ENCODE data around the gene ANKS1A.
"Not testable (repeated sequence)": the region's sequence is repeated elsewhere in the genome, so short reads cannot be mapped to it uniquely, and the experiment has no call there.

Gene ANKS1A

DNA sequence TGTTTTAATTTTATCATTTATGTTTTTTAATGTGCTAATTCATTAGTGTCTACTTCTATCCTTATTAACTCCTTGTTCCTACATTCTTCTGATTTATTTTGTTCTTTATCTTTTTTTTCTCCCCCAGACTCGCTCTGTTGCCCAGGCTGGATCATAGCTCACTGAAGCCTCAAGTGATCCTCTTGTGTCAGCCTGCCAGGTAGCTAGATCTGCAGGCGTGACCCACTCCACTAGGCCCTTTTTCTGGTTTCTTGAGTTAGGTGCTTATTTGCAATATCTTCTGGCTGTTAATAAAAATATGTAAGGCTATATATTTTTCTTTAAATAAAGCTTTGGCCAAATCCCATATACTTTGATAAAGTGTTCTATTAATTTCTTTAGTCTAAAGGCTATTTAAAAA lies 4.1 kb upstream of the ANKS1A start:
- in situ Hi-C loops (cut with HindIII; ENCODE audit: low sequenced_read_pairs), result no loop called here
- no peak for DNase-seq (ENCODE audit: low read depth, low spot score)
- no peak overlapping the region for H3K4me3 ChIP-seq (ENCODE audit: low read depth, low read length)
- TF ChIP-seq, protein P1, sequence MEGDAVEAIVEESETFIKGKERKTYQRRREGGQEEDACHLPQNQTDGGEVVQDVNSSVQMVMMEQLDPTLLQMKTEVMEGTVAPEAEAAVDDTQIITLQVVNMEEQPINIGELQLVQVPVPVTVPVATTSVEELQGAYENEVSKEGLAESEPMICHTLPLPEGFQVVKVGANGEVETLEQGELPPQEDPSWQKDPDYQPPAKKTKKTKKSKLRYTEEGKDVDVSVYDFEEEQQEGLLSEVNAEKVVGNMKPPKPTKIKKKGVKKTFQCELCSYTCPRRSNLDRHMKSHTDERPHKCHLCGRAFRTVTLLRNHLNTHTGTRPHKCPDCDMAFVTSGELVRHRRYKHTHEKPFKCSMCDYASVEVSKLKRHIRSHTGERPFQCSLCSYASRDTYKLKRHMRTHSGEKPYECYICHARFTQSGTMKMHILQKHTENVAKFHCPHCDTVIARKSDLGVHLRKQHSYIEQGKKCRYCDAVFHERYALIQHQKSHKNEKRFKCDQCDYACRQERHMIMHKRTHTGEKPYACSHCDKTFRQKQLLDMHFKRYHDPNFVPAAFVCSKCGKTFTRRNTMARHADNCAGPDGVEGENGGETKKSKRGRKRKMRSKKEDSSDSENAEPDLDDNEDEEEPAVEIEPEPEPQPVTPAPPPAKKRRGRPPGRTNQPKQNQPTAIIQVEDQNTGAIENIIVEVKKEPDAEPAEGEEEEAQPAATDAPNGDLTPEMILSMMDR (IDR thresholded peaks at IDR 0.05; ENCODE audit: low read depth, low read length), result no peak

DNA sequence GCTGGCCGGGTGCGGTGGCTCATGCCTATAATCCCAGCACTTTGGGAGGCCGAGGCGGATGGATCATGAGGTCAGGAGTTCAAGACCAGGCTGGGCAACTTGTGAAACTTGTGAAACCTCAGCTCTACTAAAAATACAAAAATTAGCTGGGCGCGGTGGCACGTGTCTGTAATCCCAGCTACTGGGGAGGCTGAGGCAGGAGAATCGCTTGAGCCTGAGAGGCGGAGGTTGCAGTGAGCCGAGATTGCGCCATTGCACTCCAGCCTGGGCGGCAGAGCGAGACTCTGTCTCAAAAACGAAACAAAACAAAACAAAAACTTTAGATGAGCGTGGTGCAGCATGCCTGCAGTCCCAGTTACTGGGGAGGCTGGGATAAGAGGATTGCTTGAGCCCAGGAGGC lies 3.2 kb upstream of the ANKS1A start:
- H3K4me3 ChIP-seq (ENCODE audit: low read depth, low read length); DNase-seq (ENCODE audit: low read depth, low spot score); in situ Hi-C loops (cut with HindIII; ENCODE audit: low sequenced_read_pairs): not testable (repeated sequence)

DNA sequence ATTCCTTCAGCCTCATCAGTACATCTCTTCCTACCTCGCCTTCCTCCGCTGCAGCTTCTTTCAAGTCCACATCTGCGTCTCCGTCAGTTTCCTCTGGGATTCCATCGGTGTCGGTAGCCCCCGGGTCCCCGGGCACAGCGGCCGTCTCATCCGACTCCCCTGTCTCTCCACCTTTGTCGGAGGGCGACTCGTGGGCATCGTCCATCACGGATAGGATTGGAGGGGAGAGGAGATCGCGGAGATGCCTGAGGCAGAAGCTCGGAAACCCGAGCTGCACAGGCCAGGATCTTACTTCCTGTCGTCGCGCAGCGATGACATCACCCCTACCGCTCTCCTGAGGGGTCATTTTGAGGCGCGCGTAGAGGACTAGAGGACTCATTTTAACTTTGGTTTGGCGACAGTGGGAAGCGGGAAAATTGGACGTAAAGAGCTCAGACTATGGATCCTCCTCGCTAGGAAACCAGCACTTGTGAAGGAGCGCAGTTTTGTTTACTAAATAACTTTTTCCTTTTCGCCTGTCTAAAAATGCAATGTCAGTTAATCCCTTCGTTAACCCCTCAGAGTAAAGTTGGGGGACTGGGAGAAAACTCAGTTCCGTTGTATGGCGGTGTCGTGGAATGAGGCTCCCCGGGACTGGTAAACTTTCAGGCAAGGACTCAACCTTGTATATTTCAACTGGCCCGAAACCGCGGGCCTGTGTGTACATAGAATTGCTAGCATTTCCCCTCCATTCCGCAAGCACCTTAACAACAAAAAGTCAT lies 1.1 kb upstream of the ANKS1A start, which contains the start of gene TAF11:
TAF11 (minus strand) TSS at position 290 of the 761 bp plus-strand sequence; CDS start at position 205, 85 bp downstream.
- peak within 1 kb of the TSS; percentile 68 for H3K4me3 ChIP-seq (ENCODE audit: low read depth, low read length)
- in situ Hi-C loops (cut with HindIII; ENCODE audit: low sequenced_read_pairs), result no loop called here
- peak; percentile 95 for DNase-seq (ENCODE audit: low read depth, low spot score)
- TF ChIP-seq, protein P1 (IDR thresholded peaks at IDR 0.05; ENCODE audit: low read depth, low read length), result no peak

DNA sequence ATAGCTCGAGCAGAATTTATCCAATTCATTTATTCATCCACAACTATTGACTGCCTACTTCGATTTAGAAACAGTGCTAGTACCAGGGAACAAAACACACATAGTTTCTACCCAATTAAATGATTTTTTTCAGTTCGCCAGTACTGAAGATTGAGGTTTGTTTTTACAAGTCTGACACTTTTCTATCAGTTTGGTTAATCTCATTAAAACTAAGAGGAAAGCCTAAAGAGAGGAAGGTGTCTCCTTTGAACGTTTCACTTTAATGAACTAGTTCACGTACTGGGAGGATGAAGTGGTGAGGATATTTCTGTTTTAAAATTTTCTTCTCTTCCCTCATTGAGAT lies 570 bp upstream of the ANKS1A start:
- peak overlapping the region; percentile 68 for H3K4me3 ChIP-seq (ENCODE audit: low read depth, low read length)
- in situ Hi-C loops (cut with HindIII; ENCODE audit: low sequenced_read_pairs), result no loop called here
- TF ChIP-seq, protein P1 (IDR thresholded peaks at IDR 0.05; ENCODE audit: low read depth, low read length), result no peak
- DNase-seq (ENCODE audit: low read depth, low spot score), result peak; percentile 13

DNA sequence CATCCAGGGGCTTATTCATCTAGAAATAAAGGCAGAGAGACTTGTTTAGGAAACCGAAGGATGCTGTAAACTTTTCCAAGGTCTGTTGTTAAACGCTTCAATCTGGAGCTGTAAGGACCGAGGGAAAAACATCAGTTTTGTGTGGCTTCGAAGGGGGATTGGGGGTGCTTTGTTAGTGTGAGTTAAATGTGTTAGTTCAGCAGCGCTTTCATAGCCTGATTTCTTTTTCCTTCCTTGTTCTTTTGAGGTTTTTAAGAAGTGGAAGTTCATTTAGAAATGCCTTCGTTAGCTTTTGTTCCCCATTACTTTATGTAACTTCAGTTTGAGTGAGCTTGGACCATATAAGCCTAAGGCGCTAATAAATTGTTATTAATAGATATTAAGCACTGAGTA lies 1.5 kb downstream of the ANKS1A start:
- TF ChIP-seq, protein P1 (IDR thresholded peaks at IDR 0.05; ENCODE audit: low read depth, low read length), result no peak
- peak overlapping the region; percentile 68 for H3K4me3 ChIP-seq (ENCODE audit: low read depth, low read length)
- no peak for DNase-seq (ENCODE audit: low read depth, low spot score)
- in situ Hi-C loops (cut with HindIII; ENCODE audit: low sequenced_read_pairs), result no loop called here

DNA sequence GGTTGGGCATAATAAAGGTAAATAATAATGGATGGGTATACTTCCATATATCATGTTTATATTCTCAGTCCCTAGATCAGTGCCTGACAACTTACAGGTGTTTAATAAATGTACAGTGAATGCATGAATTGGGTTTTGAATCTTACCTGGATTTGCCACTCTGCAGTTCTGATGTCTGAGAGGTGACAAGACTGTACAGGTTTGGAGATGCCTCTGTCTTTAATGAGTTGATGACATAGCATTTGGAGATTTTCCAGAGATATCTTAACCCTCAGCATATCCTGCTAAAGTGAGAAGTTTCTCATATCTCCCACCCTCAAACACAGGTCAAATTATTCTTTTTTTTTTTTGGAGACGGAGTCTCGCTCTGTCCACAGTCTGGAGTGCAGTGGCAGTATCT lies 2.2 kb downstream of the ANKS1A start:
- DNase-seq (ENCODE audit: low read depth, low spot score), result no peak
- TF ChIP-seq, protein P1 (IDR thresholded peaks at IDR 0.05; ENCODE audit: low read depth, low read length), result no peak
- in situ Hi-C loops (cut with HindIII; ENCODE audit: low sequenced_read_pairs), result no loop called here
- H3K4me3 ChIP-seq (ENCODE audit: low read depth, low read length), result no peak overlapping the region

DNA sequence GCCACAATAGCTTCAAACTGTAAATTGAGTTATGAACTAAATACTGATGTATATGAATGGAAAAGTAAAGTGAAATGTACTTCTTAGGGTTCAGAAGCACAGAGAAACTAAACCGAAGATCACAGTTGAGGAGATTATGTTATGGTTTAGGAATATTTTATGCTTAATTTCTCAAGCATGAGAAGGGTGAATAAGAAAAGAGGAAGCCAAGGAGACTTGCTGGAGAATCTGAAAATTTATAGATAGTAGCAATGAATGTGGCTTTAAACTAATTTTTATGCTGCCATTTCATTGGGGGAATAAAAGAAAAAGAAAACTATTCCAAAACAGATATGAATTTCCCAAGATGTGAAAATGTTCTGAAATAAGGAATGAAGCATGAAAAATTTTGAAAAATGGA lies 5.6 kb downstream of the ANKS1A start:
- no peak for DNase-seq (ENCODE audit: low read depth, low spot score)
- TF ChIP-seq, protein P1 (IDR thresholded peaks at IDR 0.05; ENCODE audit: low read depth, low read length), result no peak

More for the DNA sequence above, 5.6 kb downstream of the ANKS1A start:
- in situ Hi-C loops (cut with HindIII; ENCODE audit: low sequenced_read_pairs), result no loop called here
- H3K4me3 ChIP-seq (ENCODE audit: low read depth, low read length), result no peak overlapping the region

All from astrocyte of the spinal cord (primary cell).